GM19438 (cell line): ENCODE results near the gene UPK3BL2.
A peak's percentile ranks its signal among the peaks of the same experiment; 100 is the strongest.
"Not testable (repeated sequence)": the region's sequence is repeated elsewhere in the genome, so short reads cannot be mapped to it uniquely, and the experiment has no call there.

ENCODE experiments used
- ATAC-seq: cut with Tn5 transposase; IDR thresholded peaks from one replicate; pipeline ENCODE4 v1.9.1; 2021; ENCODE audit warnings: low read depth; ENCODE audit not compliant: unreplicated experiment

Gene UPK3BL2

GRCh38 chr7:102532127-102532526 is 11.4 kb downstream of the UPK3BL2 start:
- ATAC-seq: not testable (repeated sequence)

GRCh38 chr7:102531583-102531982 is 11.9 kb downstream of the UPK3BL2 start:
- ATAC-seq: not testable (repeated sequence)

- not testable (repeated sequence) for ATAC-seq
Measured at GRCh38 chr7:102527822-102528793, 15.4 kb downstream of the UPK3BL2 start.

- not testable (repeated sequence) for ATAC-seq
Measured at GRCh38 chr7:102527182-102527581, 16.3 kb downstream of the UPK3BL2 start.

GRCh38 chr7:102524803-102525202 is 18.7 kb downstream of the UPK3BL2 start:
- ATAC-seq: not testable (repeated sequence)

- not testable (repeated sequence) for ATAC-seq
Measured at GRCh38 chr7:102520797-102521196, 22.7 kb downstream of the UPK3BL2 start.

- ATAC-seq: peak; percentile 41
Measured at GRCh38 chr7:102517550-102518147, 25.8 kb downstream of the UPK3BL2 start, which contains the start of gene RASA4B. Gene RASA4B (minus strand): TSS chr7:102517777. CDS start chr7:102517710, 67 bp downstream.

GRCh38 chr7:102516951-102517350 is 26.5 kb downstream of the UPK3BL2 start:
- not testable (repeated sequence) for ATAC-seq

- ATAC-seq: not testable (repeated sequence)
Measured at GRCh38 chr7:102515889-102516288, 27.6 kb downstream of the UPK3BL2 start.

GRCh38 chr7:102514881-102515721 is 28.4 kb downstream of the UPK3BL2 start:
- peak; percentile 70 for ATAC-seq

GRCh38 chr7:102512642-102513221 is 30.8 kb downstream of the UPK3BL2 start:
- not testable (repeated sequence) for ATAC-seq

GRCh38 chr7:102511860-102512522 is 31.5 kb downstream of the UPK3BL2 start:
- peak; percentile 32 for ATAC-seq

- ATAC-seq: not testable (repeated sequence)
Measured at GRCh38 chr7:102510575-102510974, 32.9 kb downstream of the UPK3BL2 start.

GRCh38 chr7:102507410-102508088 is 35.9 kb downstream of the UPK3BL2 start:
- not testable (repeated sequence) for ATAC-seq

- not testable (repeated sequence) for ATAC-seq
Measured at GRCh38 chr7:102505298-102506185, 38.0 kb downstream of the UPK3BL2 start.

GRCh38 chr7:102503141-102503540 is 40.4 kb downstream of the UPK3BL2 start:
- ATAC-seq: not testable (repeated sequence)

- ATAC-seq: not testable (repeated sequence)
Measured at GRCh38 chr7:102498321-102498720, 45.2 kb downstream of the UPK3BL2 start.

GRCh38 chr7:102497308-102497707 is 46.2 kb downstream of the UPK3BL2 start:
- not testable (repeated sequence) for ATAC-seq
